GM12891 (cell line): ENCODE measurements around the gene CMIP.

Experiments used
- PAX5 ChIP-seq: IDR thresholded peaks from 2 replicates; pipeline ENCODE4 v1.6.1; 2011; ENCODE audit warnings: low read length, moderate library complexity, mild to moderate bottlenecking; ENCODE audit not compliant: insufficient read depth, severe bottlenecking
- POLR2A ChIP-seq: IDR thresholded peaks from 2 replicates; pipeline ENCODE4 v1.6.1; 2011; ENCODE audit warnings: low read depth, low read length, control low read depth
- POLR2AphosphoS5 ChIP-seq: IDR thresholded peaks from 2 replicates; pipeline ENCODE4 v1.6.1; 2011; ENCODE audit warnings: low read depth, low read length, control low read depth
- POU2F2 ChIP-seq: IDR thresholded peaks from 2 replicates; pipeline ENCODE4 v1.6.1; 2011; ENCODE audit warnings: low read depth, mild to moderate bottlenecking, control low read depth, low read length, moderate library complexity
- TAF1 ChIP-seq: IDR thresholded peaks from 2 replicates; pipeline ENCODE4 v1.6.1; 2011; ENCODE audit warnings: low read depth, low read length, control low read depth

GRCh38 chr16:81642943-81643342, 198.3 kb downstream of the CMIP start:
- TF ChIP-seq POLR2A (no peak), TAF1 (no peak), POLR2AphosphoS5 (no peak), PAX5 (no peak), POU2F2 (no peak)
